HG03045 (cell line): Measurements from ENCODE around the gene ZBTB47.

Source experiments
- ATAC-seq: cut with Tn5 transposase; IDR thresholded peaks from one replicate; pipeline ENCODE4 v1.9.1; 2021; ENCODE audit warnings: mild to moderate bottlenecking, moderate library complexity; ENCODE audit not compliant: unreplicated experiment

ZBTB47 gene

GRCh38 chr3:42684632-42685362, 31.3 kb downstream of the ZBTB47 start:
- ATAC-seq = no peak

GRCh38 chr3:42685363-42685881, 31.9 kb downstream of the ZBTB47 start, which contains the start of gene KLHL40:
Gene KLHL40, plus strand, starts transcription at chr3:42685537. Its CDS starts 82 bp downstream, at chr3:42685619.
- no peak for ATAC-seq

GRCh38 chr3:42685891-42686820, 32.7 kb downstream of the ZBTB47 start:
- no peak for ATAC-seq

- ATAC-seq = no peak
Observed at GRCh38 chr3:42686832-42687650, 33.5 kb downstream of the ZBTB47 start.

- ATAC-seq = no peak
Observed at GRCh38 chr3:42688016-42688415, 34.5 kb downstream of the ZBTB47 start.

GRCh38 chr3:42688487-42689420, 35.3 kb downstream of the ZBTB47 start:
- ATAC-seq = no peak

GRCh38 chr3:42689421-42690014, 36.0 kb downstream of the ZBTB47 start:
- no peak for ATAC-seq

GRCh38 chr3:42690191-42690590, 36.7 kb downstream of the ZBTB47 start:
- no peak for ATAC-seq

- ATAC-seq = no peak
Observed at GRCh38 chr3:42690766-42691680, 37.5 kb downstream of the ZBTB47 start.

GRCh38 chr3:42691816-42692666, 38.5 kb downstream of the ZBTB47 start:
- ATAC-seq = no peak

- ATAC-seq = no peak
Observed at GRCh38 chr3:42692667-42693529, 39.4 kb downstream of the ZBTB47 start.

GRCh38 chr3:42693530-42693930, 40.0 kb downstream of the ZBTB47 start:
- ATAC-seq = no peak

- no peak for ATAC-seq
Observed at GRCh38 chr3:42694366-42694765, 40.9 kb downstream of the ZBTB47 start.

GRCh38 chr3:42696356-42697288, 43.1 kb downstream of the ZBTB47 start:
- ATAC-seq = no peak

- no peak for ATAC-seq
Observed at GRCh38 chr3:42697289-42698051, 44.0 kb downstream of the ZBTB47 start.
